DND-41 (cell line): ENCODE measurements around the gene PCNT.

Source experiments
- EZH2 ChIP-seq: IDR thresholded peaks from 3 replicates; pipeline ENCODE4 v1.6.1; 2012; ENCODE audit warnings: borderline replicate concordance, low read depth, mild to moderate bottlenecking, moderate library complexity, low read length, inconsistent platforms; ENCODE audit not compliant: severe bottlenecking
- TF ChIP-seq, protein P1 (sequence below): IDR thresholded peaks from 2 replicates; pipeline ENCODE4 v1.5.1; 2012; ENCODE audit warnings: borderline replicate concordance, low read length, moderate library complexity, mild to moderate bottlenecking; ENCODE audit not compliant: poor library complexity, severe bottlenecking; ENCODE audit errors: extremely low read depth

DNA sequence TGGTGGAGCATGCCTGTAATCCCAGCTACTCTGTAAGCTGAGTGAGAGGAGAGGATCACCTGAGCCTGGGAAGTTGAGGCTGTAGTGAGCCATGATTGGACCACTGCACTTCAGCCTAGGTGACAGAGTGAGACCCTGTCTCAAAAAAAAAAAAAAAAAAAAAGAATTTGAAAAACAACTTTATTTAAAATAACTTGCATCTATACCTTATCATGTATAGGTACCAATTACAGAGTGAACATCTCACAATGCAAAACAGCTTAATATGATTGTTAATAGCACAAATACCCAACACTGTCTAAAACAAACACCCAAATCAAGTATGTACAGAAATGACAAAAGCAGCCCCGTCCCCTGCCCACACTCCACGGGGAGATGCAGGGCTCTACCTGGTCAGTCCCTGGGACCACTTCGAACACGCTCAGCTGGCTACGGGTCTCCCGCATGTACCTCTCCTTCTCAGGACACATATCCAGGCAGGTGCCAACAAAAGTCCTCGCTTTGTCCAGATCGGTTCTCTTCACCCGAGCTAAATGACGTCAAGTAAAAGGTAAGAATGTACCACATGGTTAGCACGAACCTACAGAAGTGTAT is 49.1 kb upstream of the PCNT start:
- TF ChIP-seq, protein P1, sequence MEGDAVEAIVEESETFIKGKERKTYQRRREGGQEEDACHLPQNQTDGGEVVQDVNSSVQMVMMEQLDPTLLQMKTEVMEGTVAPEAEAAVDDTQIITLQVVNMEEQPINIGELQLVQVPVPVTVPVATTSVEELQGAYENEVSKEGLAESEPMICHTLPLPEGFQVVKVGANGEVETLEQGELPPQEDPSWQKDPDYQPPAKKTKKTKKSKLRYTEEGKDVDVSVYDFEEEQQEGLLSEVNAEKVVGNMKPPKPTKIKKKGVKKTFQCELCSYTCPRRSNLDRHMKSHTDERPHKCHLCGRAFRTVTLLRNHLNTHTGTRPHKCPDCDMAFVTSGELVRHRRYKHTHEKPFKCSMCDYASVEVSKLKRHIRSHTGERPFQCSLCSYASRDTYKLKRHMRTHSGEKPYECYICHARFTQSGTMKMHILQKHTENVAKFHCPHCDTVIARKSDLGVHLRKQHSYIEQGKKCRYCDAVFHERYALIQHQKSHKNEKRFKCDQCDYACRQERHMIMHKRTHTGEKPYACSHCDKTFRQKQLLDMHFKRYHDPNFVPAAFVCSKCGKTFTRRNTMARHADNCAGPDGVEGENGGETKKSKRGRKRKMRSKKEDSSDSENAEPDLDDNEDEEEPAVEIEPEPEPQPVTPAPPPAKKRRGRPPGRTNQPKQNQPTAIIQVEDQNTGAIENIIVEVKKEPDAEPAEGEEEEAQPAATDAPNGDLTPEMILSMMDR: no peak
- TF ChIP-seq EZH2: no peak
